Cerebellar cortex (tissue), 1 donor: ENCODE data around the gene WBP11.

Experiments used
- DNase-seq: peaks from one replicate; pipeline ENCODE4 v3.0.0-alpha.2; 2015; ENCODE audit warnings: low spot score

The WBP11 gene

GRCh38 chr12:14824012-14824634 is 20.8 kb upstream of the WBP11 start:
- no peak for DNase-seq

GRCh38 chr12:14814014-14814413 is 10.7 kb upstream of the WBP11 start, which contains the start of gene SMCO3:
SMCO3 (minus strand) TSS chr12:14814182; CDS start chr12:14806680, 7,502 bp downstream.
- no peak for DNase-seq

- no peak for DNase-seq
Measured at GRCh38 chr12:14811486-14811885, 8.2 kb upstream of the WBP11 start.

- peak; percentile 22 for DNase-seq
Measured at GRCh38 chr12:14810953-14811483, 7.7 kb upstream of the WBP11 start.

- no peak for DNase-seq
Measured at GRCh38 chr12:14810167-14810952, 7.1 kb upstream of the WBP11 start.

GRCh38 chr12:14803830-14804160 is 517 bp upstream of the WBP11 start:
- DNase-seq, result no peak

- DNase-seq, result no peak
Measured at GRCh38 chr12:14802721-14803010, 612 bp downstream of the WBP11 start.

GRCh38 chr12:14802247-14802646 is 1.0 kb downstream of the WBP11 start:
- DNase-seq, result no peak

GRCh38 chr12:14795028-14795448 is 8.2 kb downstream of the WBP11 start:
- no peak for DNase-seq

GRCh38 chr12:14785568-14785967 is 17.7 kb downstream of the WBP11 start:
- no peak for DNase-seq

- no peak for DNase-seq
Measured at GRCh38 chr12:14784471-14784870, 18.8 kb downstream of the WBP11 start.

- DNase-seq, result no peak
Measured at GRCh38 chr12:14782756-14783155, 20.5 kb downstream of the WBP11 start.

- no peak for DNase-seq
Measured at GRCh38 chr12:14781563-14781962, 21.7 kb downstream of the WBP11 start.

GRCh38 chr12:14780859-14781258 is 22.4 kb downstream of the WBP11 start:
- no peak for DNase-seq

- DNase-seq, result no peak
Measured at GRCh38 chr12:14779834-14780233, 23.4 kb downstream of the WBP11 start.

- no peak for DNase-seq
Measured at GRCh38 chr12:14777271-14777670, 26.0 kb downstream of the WBP11 start.

- no peak for DNase-seq
Measured at GRCh38 chr12:14776236-14776961, 26.9 kb downstream of the WBP11 start.

- DNase-seq, result no peak
Measured at GRCh38 chr12:14775636-14775980, 27.7 kb downstream of the WBP11 start.

- DNase-seq, result peak; percentile 31
Measured at GRCh38 chr12:14774906-14775635, 28.2 kb downstream of the WBP11 start.

GRCh38 chr12:14774074-14774905 is 29.0 kb downstream of the WBP11 start:
- peak; percentile 97 for DNase-seq

GRCh38 chr12:14773685-14774073 is 29.6 kb downstream of the WBP11 start:
- DNase-seq, result no peak
